ENCODE measurements around the gene NHLRC4.

DNA sequence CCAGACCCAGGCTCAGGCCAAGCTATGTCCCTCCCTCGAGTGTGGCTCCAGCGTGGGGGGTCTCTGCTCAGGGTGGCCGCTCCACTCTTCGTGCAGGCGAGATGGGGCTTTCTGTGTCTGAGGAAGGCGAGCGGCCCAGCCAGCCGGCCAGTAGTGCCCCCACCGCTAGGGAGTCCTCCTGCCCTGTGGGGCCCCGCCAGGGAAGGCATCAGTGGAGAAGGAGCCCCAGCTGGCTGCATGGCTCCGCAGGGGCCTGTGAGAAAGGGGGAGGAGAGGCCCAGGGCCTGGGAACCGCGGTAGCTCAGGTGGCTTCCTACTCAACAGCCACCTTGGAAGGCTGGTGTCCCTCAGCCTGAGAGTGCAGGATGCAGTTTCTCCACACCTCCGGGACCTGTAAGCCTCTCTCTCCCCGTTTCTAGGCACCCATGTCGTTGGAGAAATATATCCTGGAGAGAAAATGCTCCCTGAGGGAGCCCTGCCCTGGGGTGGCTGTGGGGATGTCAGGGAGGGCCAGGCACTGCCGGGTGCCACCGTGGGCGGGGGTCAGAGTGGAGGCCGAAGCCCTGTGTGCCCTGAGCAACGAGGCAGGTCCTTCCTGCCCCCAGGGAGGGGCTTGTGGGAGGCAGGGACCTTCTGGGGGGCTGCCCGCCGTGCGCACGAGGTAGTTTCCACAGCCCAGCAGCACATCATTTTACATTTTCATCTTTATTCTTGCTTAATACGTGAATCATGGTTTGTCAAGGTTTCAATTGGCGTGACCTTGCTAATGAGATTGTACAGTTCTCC lies 6.3 kb downstream of the NHLRC4 start:
- TF ChIP-seq POLR2AphosphoS5 (IDR thresholded peaks at IDR 0.05; ENCODE audit: borderline replicate concordance, low read depth, low read length) (no peak), EZH2 (IDR thresholded peaks at IDR 0.05) (no peak)

Data from SK-N-MC (cell line).